SK-N-SH (cell line): Measurements from ENCODE around the gene BCAS3. TPM values are rescaled to one million over a fixed set of nuclear protein-coding genes. Genes with fewer than 3 reads are reported as not detected.

ENCODE experiments used
- CTCF ChIA-PET: fragments of 300-600, 350-600 bp; formaldehyde crosslinking; extraction: SDS; loops from one replicate; lab custom pipeline; 2021; lab: Yijun Ruan, JAX
- POLR2A ChIA-PET: fragments of 350-600 bp; sonication (Branson Sonifier 250); formaldehyde crosslinking; extraction: SDS; loops from one replicate; lab custom pipeline; 2020; ENCODE audit warnings: antibody characterized with exemption, inconsistent platforms; lab: Yijun Ruan, JAX
- DNase-seq: peaks from one replicate; pipeline ENCODE4 v3.0.0; 2012
- H2AFZ ChIP-seq: fragments of 200-600 bp; sonication (generic); 2 replicates; pipeline ENCODE4 v1.8.1; 2016; ENCODE audit warnings: antibody characterized with exemption, mild to moderate bottlenecking, low read depth
- H3F3A ChIP-seq: fragments of 200-600 bp; sonication (generic); replicated peaks from 2 replicates; pipeline ENCODE3; 2016; ENCODE audit warnings: antibody characterized with exemption, mild to moderate bottlenecking; ENCODE audit not compliant: insufficient read depth
- H3K27ac ChIP-seq, 2 experiments: fragments of 200-500 bp in 1 of 2; fragments of 200-600 bp in 1 of 2; sonication (Bioruptor generic) in 1 of 2; sonication (generic), shearing (Covaris generic) in 1 of 2; 2 replicates each; pipeline versions ENCODE4 v1.5.1 to v1.6.1; 2014 to 2016; ENCODE audit warnings: low read depth in 2 of 2, inconsistent platforms in 1 of 2, low read length in 1 of 2, mild to moderate bottlenecking in 1 of 2, mixed read lengths in 1 of 2
- H3K27me3 ChIP-seq: fragments of 200-600 bp; sonication (generic), shearing (Covaris generic); 2 replicates; pipeline ENCODE4 v1.6.1; 2016; ENCODE audit warnings: mixed run types; ENCODE audit not compliant: insufficient read depth
- H3K36me3 ChIP-seq, 2 experiments: fragments of 200-500 bp in 1 of 2; fragments of 200-600 bp in 1 of 2; sonication (Bioruptor generic) in 1 of 2; sonication (generic) in 1 of 2; replicated peaks in 1 of 2; 2 replicates each; pipeline versions ENCODE3 to v1.5.1; 2014 to 2016; ENCODE audit warnings: low read length in 1 of 2, mild to moderate bottlenecking in 1 of 2; ENCODE audit not compliant: insufficient read depth in 2 of 2, control insufficient read depth in 1 of 2
- H3K4me1 ChIP-seq, 2 experiments: fragments of 200-500 bp in 1 of 2; fragments of 200-600 bp in 1 of 2; sonication (Bioruptor generic) in 1 of 2; sonication (generic), shearing (Covaris generic) in 1 of 2; 2 replicates each; pipeline versions ENCODE4 v1.5.1 to v1.6.1; 2014 to 2016; ENCODE audit warnings: low read depth in 1 of 2, low read length in 1 of 2, mixed run types in 1 of 2; ENCODE audit not compliant: insufficient read depth in 2 of 2, control insufficient read depth in 1 of 2
- H3K4me2 ChIP-seq: fragments of 200-600 bp; sonication (generic), shearing (Covaris generic); 2 replicates; pipeline ENCODE4 v1.6.1; 2017; ENCODE audit warnings: mixed run types
- H3K4me3 ChIP-seq, 2 experiments: fragments of 200-500 bp in 1 of 2; fragments of 200-600 bp in 1 of 2; sonication (Bioruptor generic) in 1 of 2; sonication (generic), shearing (Covaris generic) in 1 of 2; 2 replicates each; pipeline versions ENCODE4 v1.5.1 to v1.8.1; 2014 to 2016; ENCODE audit warnings: low read depth in 2 of 2, inconsistent platforms in 1 of 2, low read length in 1 of 2, mild to moderate bottlenecking in 1 of 2, mixed read lengths in 1 of 2, moderate library complexity in 1 of 2
- H3K79me2 ChIP-seq: fragments of 200-600 bp; sonication (generic); 2 replicates; pipeline ENCODE4 v1.8.1; 2017; ENCODE audit warnings: mild to moderate bottlenecking; ENCODE audit not compliant: insufficient read depth
- H3K9ac ChIP-seq: fragments of 200-600 bp; sonication (generic); 2 replicates; pipeline ENCODE4 v1.6.1; 2017; ENCODE audit warnings: mixed run types
- H3K9me2 ChIP-seq: fragments of 200-600 bp; sonication (generic); 2 replicates; pipeline ENCODE4 v1.6.1; 2017; ENCODE audit warnings: mixed run types
- H3K9me3 ChIP-seq: fragments of 200-600 bp; sonication (generic); 2 replicates; pipeline ENCODE4 v1.6.1; 2017; ENCODE audit warnings: mixed run types, mild to moderate bottlenecking, moderate library complexity
- H4K20me1 ChIP-seq: fragments of 200-600 bp; sonication (generic); 2 replicates; pipeline ENCODE4 v1.6.1; 2017; ENCODE audit warnings: mild to moderate bottlenecking, mixed run types; ENCODE audit not compliant: insufficient read depth
- FOXJ3 ChIP-seq: sonication (generic); formaldehyde crosslinking; IDR thresholded peaks from 2 replicates; pipeline ENCODE4 v1.5.1; 2020; ENCODE audit warnings: mild to moderate bottlenecking, missing genetic modification reagents
- FOXM1 ChIP-seq: IDR thresholded peaks from 2 replicates; pipeline ENCODE4 v1.4.0; 2012; ENCODE audit warnings: low read depth, mild to moderate bottlenecking
- PBX3 ChIP-seq: IDR thresholded peaks from 2 replicates; pipeline ENCODE4; 2012
- POLR2AphosphoS5 ChIP-seq: IDR thresholded peaks from 2 replicates; pipeline ENCODE4 v1.6.1; 2012; ENCODE audit warnings: low read depth, low read length
- RXRA ChIP-seq: IDR thresholded peaks from 2 replicates; pipeline ENCODE4 v1.4.0; 2012; ENCODE audit warnings: low read depth, mild to moderate bottlenecking, borderline replicate concordance
- YY1 ChIP-seq: IDR thresholded peaks from 2 replicates; pipeline ENCODE4 v1.4.0; 2012; ENCODE audit warnings: low read depth, mild to moderate bottlenecking
- ZBTB33 ChIP-seq: IDR thresholded peaks from 2 replicates; pipeline ENCODE4 v1.4.0; 2012; ENCODE audit warnings: low read depth, borderline replicate concordance
- WGBS: methylation state at CpG from one replicate; pipeline ENCODE4 v1.1.6; 2017; ENCODE audit warnings: low lambda C conversion rate; 5-methylcytosine and 5-hydroxymethylcytosine counted together
- polyA plus RNA-seq, 3 experiments: library from polyadenylated mRNA; depleted of rRNA; stranded (reverse); fragments of >200 nt; gene quantifications; 2 replicates each; pipeline ENCODE4 v1.2.3, GENCODE V29; 2012

BCAS3 gene
- polyA plus RNA-seq, 1 of the 3 experiments (the other 2 are of a cell fraction), result 5.9 TPM

GRCh38 chr17:61233991-61234750 is 556.5 kb downstream of the BCAS3 start:
- 100% methylated on average over 1 of the region's 1 CpG for WGBS
- no peak overlapping the region for H3K4me2 ChIP-seq
- H4K20me1 ChIP-seq, result no peaks in the 10 kb centered on the region
- no peak overlapping the region for H3K4me3 ChIP-seq
- H3K9me2 ChIP-seq, result no peaks in the 10 kb centered on the region
- no peaks in the 10 kb centered on the region for H3K27me3 ChIP-seq
- no peak for DNase-seq
- H3K36me3 ChIP-seq, result no peaks in the 10 kb centered on the region
- no peak for TF ChIP-seq FOXM1
- no peak for TF ChIP-seq FOXJ3 (CRISPR knock-in tag)
- TF ChIP-seq ZBTB33, result no peak
- no peak for TF ChIP-seq PBX3
- TF ChIP-seq, all 33 proteins: peak for 0
- H3F3A ChIP-seq, result no peaks in the 10 kb centered on the region
- CTCF ChIA-PET, result interaction anchor here (1.4 to 1.9 kb wide), 2 partner anchors 12 to 74 kb away, joined by 4 read pairs; no protein-coding TSS in a partner anchor
- no peak overlapping the region for H3K27ac ChIP-seq
- H3K9me3 ChIP-seq, result no peaks in the 10 kb centered on the region
- no peak overlapping the region for H3K9ac ChIP-seq
- POLR2A ChIA-PET, result interaction anchor here (0.6 kb wide), 1 partner anchor 34 kb away, joined by 3 read pairs; no protein-coding TSS in a partner anchor
- peaks cover 7 to 16% of the 10 kb centered on the region in 2 experiments; a peak in 3 of 4 replicates for H3K4me1 ChIP-seq
- no peaks in the 10 kb centered on the region for H3K79me2 ChIP-seq
- no peak overlapping the region for H2AFZ ChIP-seq

GRCh38 chr17:61235001-61235826 is 557.6 kb downstream of the BCAS3 start:
- 85% methylated on average over 15 of the region's 15 CpGs for WGBS
- DNase-seq, result no peak
- H3K4me3 ChIP-seq, result no peak overlapping the region
- H3K27ac ChIP-seq, result peak overlapping the region; percentile 11 to 50; a peak in 3 of 4 replicates
- H3K4me2 ChIP-seq, result peak overlapping the region; percentile 18; the same call in 1 of the 2 replicates
- no peaks in the 10 kb centered on the region for H3K9me3 ChIP-seq
- CTCF ChIA-PET, result interaction anchor here (0.7 to 2.7 kb wide), 6 partner anchors 11 to 124 kb away, joined by 3 to 12 read pairs (median 4); no protein-coding TSS in a partner anchor
- no peak overlapping the region for H2AFZ ChIP-seq
- TF ChIP-seq YY1 (no peak), POLR2AphosphoS5 (no peak), RXRA (peak; percentile 40; the same call in 1 of the 2 replicates)
- H3K36me3 ChIP-seq, result no peaks in the 10 kb centered on the region
- H3K79me2 ChIP-seq, result no peaks in the 10 kb centered on the region
- H3K4me1 ChIP-seq, result peaks cover 7 to 18% of the 10 kb centered on the region in 2 experiments; a peak in 3 of 4 replicates
- H3K9ac ChIP-seq, result no peak overlapping the region
- POLR2A ChIA-PET, result no interaction called here
- H3K27me3 ChIP-seq, result no peaks in the 10 kb centered on the region
- no peaks in the 10 kb centered on the region for H3K9me2 ChIP-seq
- no peaks in the 10 kb centered on the region for H3F3A ChIP-seq
- H4K20me1 ChIP-seq, result no peaks in the 10 kb centered on the region
